Omental fat pad (tissue), 4 donors: Measurements from ENCODE around the gene CPLX3. TPM values are rescaled to one million over a fixed set of nuclear protein-coding genes. Genes with fewer than 3 reads are reported as not detected.

ENCODE experiments used
- ATAC-seq: fragments of 150-250 bp; one replicate; pipeline ENCODE4 v1.9.1; 2016; ENCODE audit warnings: mild to moderate bottlenecking, moderate library complexity; ENCODE audit not compliant: low FRiP score
- DNase-seq: peaks from one replicate; pipeline ENCODE4 v3.0.0-alpha.2; 2019; ENCODE audit warnings: low spot score
- total RNA-seq, 4 donors: library from RNA; depleted of rRNA; stranded (reverse); fragments of >200 nt; gene quantifications; one replicate each; pipeline ENCODE4 v1.1.0, GENCODE V29; 2016
- TF ChIP-seq, protein P1 (sequence below), 3 donors: fragments of 450-650 bp; IDR thresholded peaks; one replicate each; pipeline ENCODE4 v1.5.1; 2016 to 2017; ENCODE audit warnings: antibody characterized with exemption in 3 of 3, mild to moderate bottlenecking in 3 of 3, moderate library complexity in 2 of 3

Gene CPLX3
- total RNA-seq, 4 donors from 2014 or later = not detected

DNA sequence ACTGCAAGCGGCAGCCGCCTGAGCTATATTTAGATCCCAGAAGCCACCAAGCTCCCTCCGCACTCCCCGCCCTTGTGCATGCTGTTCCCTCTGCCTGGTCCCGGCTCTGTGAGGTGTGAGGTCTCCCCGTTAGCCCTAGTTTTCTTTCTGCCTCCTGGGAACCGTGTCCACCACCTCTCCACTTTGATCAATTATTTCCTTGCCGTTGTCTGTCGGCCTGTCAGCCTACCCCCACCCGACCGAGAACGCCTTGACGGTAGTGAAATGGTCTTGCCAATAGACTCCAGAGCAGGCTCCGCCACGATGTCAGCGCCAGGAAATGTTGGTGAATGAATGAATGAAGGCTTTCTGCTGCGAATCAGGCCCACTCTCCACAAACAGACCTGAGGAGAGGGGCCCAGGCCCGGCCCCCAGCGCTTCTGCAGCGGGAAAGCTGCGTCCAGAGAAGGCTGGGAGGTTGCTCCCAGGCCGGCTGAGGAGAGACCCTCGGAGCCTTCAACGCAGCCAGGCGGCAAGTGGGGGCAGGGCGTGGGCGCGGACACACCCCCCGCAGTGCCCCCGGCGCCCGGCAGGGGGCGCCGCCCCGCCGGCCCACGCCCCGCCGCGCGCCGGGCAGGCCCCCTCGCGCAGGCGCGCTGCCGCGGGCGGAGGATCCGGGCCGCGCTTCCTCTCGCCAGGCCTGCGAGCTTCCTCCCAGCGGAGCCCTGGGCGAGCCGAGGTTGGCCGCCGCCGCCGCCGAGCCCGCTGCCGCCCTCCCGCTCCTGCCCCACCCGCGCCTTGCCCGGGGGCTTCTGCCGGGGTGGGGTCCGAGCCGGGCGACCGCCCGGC is 44.8 kb upstream of the CPLX3 start, which contains the start of gene CSK:
CSK (plus strand) TSS at position 650 of the 828 bp plus-strand sequence. CDS start 16,218 bp downstream, outside the sequence.
- no peak for DNase-seq
- peak; percentile 85 for ATAC-seq
- TF ChIP-seq, protein P1, sequence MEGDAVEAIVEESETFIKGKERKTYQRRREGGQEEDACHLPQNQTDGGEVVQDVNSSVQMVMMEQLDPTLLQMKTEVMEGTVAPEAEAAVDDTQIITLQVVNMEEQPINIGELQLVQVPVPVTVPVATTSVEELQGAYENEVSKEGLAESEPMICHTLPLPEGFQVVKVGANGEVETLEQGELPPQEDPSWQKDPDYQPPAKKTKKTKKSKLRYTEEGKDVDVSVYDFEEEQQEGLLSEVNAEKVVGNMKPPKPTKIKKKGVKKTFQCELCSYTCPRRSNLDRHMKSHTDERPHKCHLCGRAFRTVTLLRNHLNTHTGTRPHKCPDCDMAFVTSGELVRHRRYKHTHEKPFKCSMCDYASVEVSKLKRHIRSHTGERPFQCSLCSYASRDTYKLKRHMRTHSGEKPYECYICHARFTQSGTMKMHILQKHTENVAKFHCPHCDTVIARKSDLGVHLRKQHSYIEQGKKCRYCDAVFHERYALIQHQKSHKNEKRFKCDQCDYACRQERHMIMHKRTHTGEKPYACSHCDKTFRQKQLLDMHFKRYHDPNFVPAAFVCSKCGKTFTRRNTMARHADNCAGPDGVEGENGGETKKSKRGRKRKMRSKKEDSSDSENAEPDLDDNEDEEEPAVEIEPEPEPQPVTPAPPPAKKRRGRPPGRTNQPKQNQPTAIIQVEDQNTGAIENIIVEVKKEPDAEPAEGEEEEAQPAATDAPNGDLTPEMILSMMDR (IDR thresholded peaks at IDR 0.05) = peak in 1 of 3 donors; percentile 23

DNA sequence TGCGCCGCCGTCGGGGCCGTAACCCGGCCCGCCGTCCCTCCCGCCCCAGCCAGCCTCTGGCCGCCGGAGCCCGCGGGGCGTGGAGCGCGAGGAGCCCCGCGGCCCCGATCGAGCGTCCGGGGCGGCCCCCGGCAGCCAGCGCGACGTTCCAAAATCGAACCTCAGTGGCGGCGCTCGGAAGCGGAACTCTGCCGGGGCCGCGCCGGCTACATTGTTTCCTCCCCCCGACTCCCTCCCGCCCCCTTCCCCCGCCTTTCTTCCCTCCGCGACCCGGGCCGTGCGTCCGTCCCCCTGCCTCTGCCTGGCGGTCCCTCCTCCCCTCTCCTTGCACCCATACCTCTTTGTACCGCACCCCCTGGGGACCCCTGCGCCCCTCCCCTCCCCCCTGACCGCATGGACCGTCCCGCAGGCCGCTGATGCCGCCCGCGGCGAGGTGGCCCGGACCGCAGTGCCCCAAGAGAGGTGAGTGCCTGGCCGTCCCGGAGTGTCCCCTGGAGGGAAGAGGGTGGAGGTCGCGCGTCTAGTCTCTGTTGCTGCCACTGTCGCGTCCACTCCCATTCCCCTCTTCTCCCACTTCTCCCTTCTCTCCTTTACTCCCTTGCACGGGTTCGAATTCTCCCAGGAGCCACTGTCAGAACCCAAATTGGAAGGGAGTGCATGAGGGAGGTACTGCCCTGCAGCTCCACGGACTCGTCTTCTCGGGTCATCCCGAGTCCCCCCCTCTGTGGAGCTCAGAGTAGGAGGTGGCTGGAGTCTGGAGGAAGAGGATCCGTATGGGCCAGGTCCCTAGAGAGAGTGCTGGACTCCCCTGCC is 44.0 kb upstream of the CPLX3 start:
- TF ChIP-seq, protein P1 (IDR thresholded peaks at IDR 0.05) = no peak
- no peak for DNase-seq

DNA sequence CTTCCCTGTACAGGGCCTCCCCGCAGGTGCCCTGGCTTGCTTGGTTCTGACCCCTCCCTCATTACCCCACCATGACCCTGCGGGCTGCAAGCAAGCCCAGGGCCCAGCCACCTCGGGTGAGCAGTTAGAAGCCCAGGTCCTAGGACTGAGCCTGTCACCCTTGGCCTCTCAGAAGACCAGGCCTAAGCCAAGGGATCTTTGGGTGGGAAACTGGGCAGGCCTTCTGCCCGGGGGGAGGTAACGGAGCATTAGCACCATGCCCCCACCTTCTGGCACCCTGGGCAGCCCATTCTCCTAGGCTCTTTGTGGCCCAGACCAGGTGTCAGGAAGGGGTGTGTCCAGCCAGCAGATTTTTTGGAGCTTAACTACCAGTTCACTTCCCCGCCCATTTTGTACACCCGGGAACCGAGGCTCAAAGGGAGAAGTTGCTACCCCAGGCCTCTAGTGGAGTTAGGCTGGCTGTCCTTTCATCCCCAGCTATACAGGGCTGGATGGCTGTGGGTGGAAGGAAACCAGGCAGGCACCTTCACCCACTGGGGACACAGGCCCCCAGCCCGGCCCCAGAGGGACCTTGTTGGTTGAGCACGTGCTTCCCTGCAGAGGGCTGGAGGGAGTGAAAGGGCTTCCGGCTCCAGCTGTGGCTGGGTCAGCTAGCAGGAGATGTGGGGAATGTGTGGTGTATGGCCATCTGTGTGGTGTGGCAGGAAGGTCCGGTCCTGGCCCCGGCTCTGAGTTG is 43.2 kb upstream of the CPLX3 start:
- DNase-seq (no peak), ATAC-seq (no peak)
- TF ChIP-seq, protein P1 (IDR thresholded peaks at IDR 0.05) = no peak

More for the DNA sequence above, 44.0 kb upstream of the CPLX3 start:
- ATAC-seq = peak; percentile 12

DNA sequence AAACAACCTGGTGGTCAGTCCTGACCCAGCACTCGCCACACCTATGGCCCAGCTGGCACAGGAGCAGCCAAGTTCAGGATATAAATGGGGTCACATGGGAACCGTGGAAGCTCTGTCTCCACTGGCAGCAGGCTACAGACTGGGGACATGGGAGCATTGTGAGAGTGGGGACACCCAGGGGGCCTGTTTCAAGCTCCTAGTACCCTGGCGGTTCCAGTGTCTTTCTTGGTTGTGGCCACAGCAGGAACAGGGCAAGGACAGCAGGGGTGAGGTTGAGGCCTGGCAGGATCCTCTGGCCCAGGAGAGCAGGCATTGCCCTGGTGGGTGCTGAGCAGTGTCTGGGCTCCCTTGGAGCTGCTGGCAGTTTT is 42.6 kb upstream of the CPLX3 start:
- no peak for DNase-seq
- TF ChIP-seq, protein P1 (IDR thresholded peaks at IDR 0.05) = no peak

DNA sequence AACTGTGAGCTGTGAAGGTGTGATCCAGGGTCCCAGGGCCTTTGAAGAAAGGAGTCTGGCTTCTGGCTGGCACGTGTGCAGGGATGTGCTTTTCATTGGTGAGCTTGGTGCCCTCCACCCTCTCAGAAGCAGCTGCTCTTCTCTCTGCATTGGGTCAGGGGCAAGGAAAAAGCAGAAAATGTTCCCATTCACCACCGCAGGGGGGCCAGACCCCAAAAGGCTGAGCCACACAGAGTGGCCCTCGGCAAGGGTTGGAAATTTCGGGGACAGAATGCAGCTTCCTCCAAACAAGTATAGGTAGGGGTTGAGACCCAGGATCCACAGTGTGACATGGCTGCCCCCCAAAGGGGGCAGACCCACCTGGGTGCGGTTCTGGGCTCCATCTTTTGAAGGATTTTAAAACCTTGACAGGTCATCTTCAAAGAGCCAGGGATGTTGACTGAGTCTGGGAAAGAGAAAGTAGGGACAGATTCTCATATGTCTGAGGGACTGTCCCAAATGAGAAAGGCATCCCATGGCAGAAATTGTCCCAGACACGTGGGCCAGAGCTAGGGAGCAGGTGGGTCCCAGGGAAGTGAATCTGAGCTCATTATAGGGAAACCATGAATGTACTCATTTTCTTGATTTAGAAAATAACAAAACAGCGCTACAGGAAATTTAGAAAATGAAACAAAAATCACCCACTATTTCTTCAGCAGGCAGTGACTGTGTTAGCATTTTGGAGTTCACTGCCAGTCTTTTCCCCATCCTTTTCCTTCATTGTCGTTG is 41.8 kb upstream of the CPLX3 start:
- no peak for ATAC-seq
- TF ChIP-seq, protein P1 (IDR thresholded peaks at IDR 0.05) = no peak
- DNase-seq = no peak

More for the DNA sequence above, 42.6 kb upstream of the CPLX3 start:
- ATAC-seq = no peak
